WTC11 (cell line): ENCODE results near the gene ARHGAP22.

Experiments used
- ATF2 ChIP-seq: sonication (generic); formaldehyde crosslinking; IDR thresholded peaks from 2 replicates; pipeline ENCODE4 v1.8.1; 2022; ENCODE audit warnings: low read depth, missing genetic modification reagents, borderline replicate concordance
- CREB1 ChIP-seq: sonication (generic); formaldehyde crosslinking; IDR thresholded peaks from 2 replicates; pipeline ENCODE4 v1.8.0; 2023; ENCODE audit warnings: mild to moderate bottlenecking, missing genetic modification reagents
- CTCF ChIP-seq: fragments of 200-600 bp; IDR thresholded peaks from 2 replicates; pipeline ENCODE4 v1.8.0; 2022; ENCODE audit warnings: antibody characterized with exemption
- FOXJ3 ChIP-seq: sonication (generic); formaldehyde crosslinking; IDR thresholded peaks from 2 replicates; pipeline ENCODE4 v1.9.0; 2021; ENCODE audit warnings: missing genetic modification reagents, mild to moderate bottlenecking, borderline replicate concordance
- JUN ChIP-seq: sonication (generic); formaldehyde crosslinking; IDR thresholded peaks from 2 replicates; pipeline ENCODE4 v1.8.0; 2023; ENCODE audit warnings: mild to moderate bottlenecking, missing genetic modification reagents
- MAX ChIP-seq: sonication (generic); formaldehyde crosslinking; IDR thresholded peaks from 2 replicates; pipeline ENCODE4 v1.8.0; 2022; ENCODE audit warnings: mild to moderate bottlenecking, missing genetic modification reagents
- ZNF263 ChIP-seq: sonication (generic); formaldehyde crosslinking; IDR thresholded peaks from 2 replicates; pipeline ENCODE4 v1.8.1; 2022; ENCODE audit warnings: low read depth, mild to moderate bottlenecking, moderate library complexity, missing genetic modification reagents

- no peak for TF ChIP-seq CREB1 (CRISPR knock-in tag)
- TF ChIP-seq FOXJ3 (CRISPR knock-in tag), result no peak
- TF ChIP-seq MAX (CRISPR knock-in tag), result no peak
- no peak for TF ChIP-seq ATF2 (CRISPR knock-in tag)
- TF ChIP-seq CTCF, result no peak
- no peak for TF ChIP-seq ZNF263 (CRISPR knock-in tag)
- TF ChIP-seq JUN (CRISPR knock-in tag), result no peak
Measured at GRCh38 chr10:48547061-48547895, 57.6 kb downstream of the ARHGAP22 start.
